Tibial artery (tissue), 4 donors: ENCODE measurements around the gene SPAG4.
A peak's percentile ranks its signal among the peaks of the same experiment; 100 is the strongest.

Experiments
- DNase-seq, 2 donors: peaks; one replicate each; pipeline ENCODE4 v3.0.0-alpha.2; 2019
- H3K27ac ChIP-seq, 2 donors: fragments of 200-600 bp; sonication (generic) in 1 of 2; 1 replicate in 1 of 2; 2 replicates in 1 of 2; pipeline ENCODE4 v1.5.1; 2018 to 2019; ENCODE audit warnings: mild to moderate bottlenecking in 1 of 2
- H3K27me3 ChIP-seq, 2 donors: fragments of 200-600 bp; sonication (generic) in 1 of 2; one replicate each; pipeline versions ENCODE4 v1.5.1 to v1.6.0; 2016 to 2019
- H3K36me3 ChIP-seq, 3 donors: fragments of 200-600 bp; sonication (generic) in 2 of 3; one replicate each; pipeline ENCODE4 v1.5.1; 2016 to 2019; ENCODE audit warnings: mild to moderate bottlenecking in 2 of 3
- H3K4me1 ChIP-seq, 4 donors: fragments of 200-600 bp; sonication (generic) in 2 of 4; 1 replicate in 3 of 4; 2 replicates in 1 of 4; pipeline ENCODE4 v1.5.1; 2016 to 2019
- H3K4me3 ChIP-seq, 2 donors: fragments of 200-600 bp; sonication (generic) in 1 of 2; 1 replicate in 1 of 2; 2 replicates in 1 of 2; pipeline ENCODE4 v1.5.1; 2018 to 2019; ENCODE audit warnings: mild to moderate bottlenecking in 2 of 2
- H3K9me3 ChIP-seq, 3 donors: fragments of 200-600 bp; sonication (generic) in 1 of 3; one replicate each; pipeline ENCODE4 v1.5.1; 2016 to 2019
- intact Hi-C: fragments of 100-400 bp; cut with DNase I; formaldehyde crosslinking; loops from one replicate; pipeline ENCODE4 v1.15.0; 2023; ENCODE audit warnings: low total_unique reads
- TF ChIP-seq, protein P1 (sequence below), 2 experiments: fragments of 200-600 bp in 1 of 2; fragments of 450-650 bp in 1 of 2; IDR thresholded peaks; one replicate each; pipeline ENCODE4 v1.5.1; 2017 to 2019; ENCODE audit warnings: antibody characterized with exemption in 2 of 2, mild to moderate bottlenecking in 1 of 2, moderate library complexity in 1 of 2

Gene SPAG4

DNA sequence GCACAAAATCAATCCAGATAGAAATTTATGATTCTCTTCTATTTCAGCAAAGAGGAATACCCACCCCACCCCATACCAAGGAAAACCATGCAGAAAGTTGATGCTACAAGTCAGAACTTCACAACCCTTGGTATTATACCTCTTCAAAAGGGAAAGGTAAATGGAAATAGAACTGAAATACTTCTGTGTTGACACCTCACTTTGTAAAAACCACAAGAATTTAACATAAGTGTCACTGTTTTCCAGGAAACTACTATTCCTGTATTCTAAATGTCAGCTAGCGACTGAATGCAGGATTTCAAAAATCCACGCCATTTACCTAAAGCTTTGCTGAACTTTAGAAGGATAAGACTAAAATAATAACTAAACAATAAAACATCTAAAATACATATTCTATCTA is 45.4 kb downstream of the SPAG4 start:
- intact Hi-C loops = loop anchor here (5.0 kb wide), 1 partner anchor 44 kb away; the partner anchor contains the start of gene SPAG4
- TF ChIP-seq, protein P1, sequence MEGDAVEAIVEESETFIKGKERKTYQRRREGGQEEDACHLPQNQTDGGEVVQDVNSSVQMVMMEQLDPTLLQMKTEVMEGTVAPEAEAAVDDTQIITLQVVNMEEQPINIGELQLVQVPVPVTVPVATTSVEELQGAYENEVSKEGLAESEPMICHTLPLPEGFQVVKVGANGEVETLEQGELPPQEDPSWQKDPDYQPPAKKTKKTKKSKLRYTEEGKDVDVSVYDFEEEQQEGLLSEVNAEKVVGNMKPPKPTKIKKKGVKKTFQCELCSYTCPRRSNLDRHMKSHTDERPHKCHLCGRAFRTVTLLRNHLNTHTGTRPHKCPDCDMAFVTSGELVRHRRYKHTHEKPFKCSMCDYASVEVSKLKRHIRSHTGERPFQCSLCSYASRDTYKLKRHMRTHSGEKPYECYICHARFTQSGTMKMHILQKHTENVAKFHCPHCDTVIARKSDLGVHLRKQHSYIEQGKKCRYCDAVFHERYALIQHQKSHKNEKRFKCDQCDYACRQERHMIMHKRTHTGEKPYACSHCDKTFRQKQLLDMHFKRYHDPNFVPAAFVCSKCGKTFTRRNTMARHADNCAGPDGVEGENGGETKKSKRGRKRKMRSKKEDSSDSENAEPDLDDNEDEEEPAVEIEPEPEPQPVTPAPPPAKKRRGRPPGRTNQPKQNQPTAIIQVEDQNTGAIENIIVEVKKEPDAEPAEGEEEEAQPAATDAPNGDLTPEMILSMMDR (IDR thresholded peaks at IDR 0.05) = no peak
- Histone ChIP-seq H3K4me3 (peak overlapping the region in 1 of 2 donors; percentile 87), H3K36me3 (no peaks in the 10 kb centered on the region), H3K27me3 (no peaks in the 10 kb centered on the region), H3K27ac (peak overlapping the region; percentile 42 to 93), H3K9me3 (no peaks in the 10 kb centered on the region), H3K4me1 (peaks cover 0 to 75% (median 31%) of the 10 kb centered on the region in 4 donors)
- no peak for DNase-seq

DNA sequence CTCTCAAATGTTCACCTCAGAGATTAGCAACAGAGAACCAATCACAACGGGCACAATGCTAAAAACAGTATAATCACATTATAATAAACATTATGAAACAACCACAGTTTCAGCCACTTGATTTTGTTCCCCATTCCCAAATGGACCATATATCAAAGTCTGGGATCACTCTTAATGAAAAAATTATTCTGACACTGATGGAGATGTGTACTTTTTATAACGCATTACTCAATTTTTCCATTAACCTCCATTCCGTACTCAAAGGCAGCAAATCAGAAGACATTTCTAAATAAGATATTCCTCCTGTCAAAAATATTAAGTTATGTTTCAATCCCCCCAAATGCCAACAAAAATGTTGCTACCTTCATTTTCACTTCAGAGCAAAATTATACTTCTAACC is 46.3 kb downstream of the SPAG4 start:
- no peaks in the 10 kb centered on the region for H3K36me3 ChIP-seq
- peak overlapping the region; percentile 42 to 93 for H3K27ac ChIP-seq
- H3K9me3 ChIP-seq = no peaks in the 10 kb centered on the region
- peaks cover 0 to 67% (median 31%) of the 10 kb centered on the region in 4 donors for H3K4me1 ChIP-seq
- DNase-seq = no peak
- TF ChIP-seq, protein P1 (IDR thresholded peaks at IDR 0.05) = no peak
- peak overlapping the region; percentile 67 to 87 for H3K4me3 ChIP-seq
- no peaks in the 10 kb centered on the region for H3K27me3 ChIP-seq
- intact Hi-C loops = loop anchor here (2.0 to 5.0 kb wide), 2 partner anchors 45 to 225 kb away; partner anchors contain the start of gene SPAG4

DNA sequence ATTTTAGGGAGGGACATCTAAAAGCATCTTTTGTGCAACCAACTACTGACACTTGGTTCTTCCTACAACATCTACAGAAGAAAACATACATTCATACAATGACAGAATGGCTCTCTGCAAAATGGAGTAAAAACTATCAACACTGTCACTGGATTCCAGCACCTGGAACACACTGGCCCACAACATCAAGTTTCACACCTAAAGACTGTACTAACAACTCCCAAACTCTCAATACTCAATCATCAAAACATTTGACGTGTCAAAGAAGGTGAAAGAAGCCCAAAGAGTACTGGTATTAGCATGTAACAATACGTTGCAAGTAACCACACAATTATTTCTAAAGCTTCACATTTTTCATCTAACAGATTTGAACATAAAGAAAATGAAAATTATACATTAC is 46.9 kb downstream of the SPAG4 start:
- Histone ChIP-seq H3K9me3 (no peaks in the 10 kb centered on the region), H3K27ac (peak overlapping the region; percentile 42 to 93), H3K36me3 (peaks cover 0 to 3% (median 0%) of the 10 kb centered on the region in 3 donors), H3K4me1 (peaks cover 0 to 60% (median 29%) of the 10 kb centered on the region in 4 donors), H3K4me3 (peak overlapping the region; percentile 67 to 87), H3K27me3 (no peaks in the 10 kb centered on the region)
- DNase-seq = no peak
- TF ChIP-seq, protein P1 (IDR thresholded peaks at IDR 0.05) = no peak
- intact Hi-C loops = loop anchor here (2.0 to 5.0 kb wide), 2 partner anchors 45 to 224 kb away; partner anchors contain the start of gene SPAG4

DNA sequence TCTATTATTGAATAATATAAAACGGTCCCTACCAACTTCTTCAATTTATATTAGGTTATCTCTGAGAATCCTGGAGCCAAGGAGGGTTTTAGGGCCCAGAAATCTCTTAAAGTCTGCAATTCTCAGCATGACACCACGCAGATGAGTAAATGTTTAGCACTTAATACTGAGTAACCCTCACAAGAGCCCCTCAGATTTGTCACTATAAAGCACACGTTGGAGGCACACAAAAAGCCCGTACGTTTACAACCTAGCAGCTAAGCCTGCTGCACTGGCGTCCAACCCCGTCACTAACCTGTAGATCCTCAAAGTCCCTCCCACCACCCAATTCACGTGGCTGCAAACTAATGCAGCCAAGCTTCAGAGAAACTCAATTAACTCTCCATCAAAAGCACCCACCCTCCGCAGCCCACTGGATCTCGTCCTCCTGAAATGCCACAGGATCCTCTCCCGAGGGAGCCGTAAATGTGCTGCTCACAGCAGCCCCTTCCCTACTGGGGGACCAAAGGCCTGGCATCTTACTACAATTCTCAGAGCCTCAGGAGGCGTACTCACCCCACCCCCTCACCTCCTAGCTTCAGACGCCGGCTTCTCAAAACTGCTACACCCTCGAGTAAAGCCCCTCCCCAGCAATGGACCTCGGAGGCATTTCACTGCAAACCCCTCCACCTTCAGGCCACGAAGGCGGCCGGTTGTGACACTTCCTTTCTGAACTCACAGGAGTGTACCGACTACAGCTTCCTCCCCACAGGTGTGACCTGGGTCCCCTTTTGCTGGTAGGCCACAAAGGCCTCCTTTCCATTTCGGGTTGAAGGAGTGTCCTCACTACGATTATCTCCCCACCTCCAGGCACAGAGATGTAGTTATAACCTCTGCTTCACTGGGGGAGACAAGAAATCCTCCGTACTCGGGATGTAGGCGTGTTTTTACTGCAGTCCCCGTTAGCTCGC is 48.2 kb downstream of the SPAG4 start:
- peaks cover 7 to 12% (median 9%) of the 10 kb centered on the region in 3 donors for H3K36me3 ChIP-seq
- DNase-seq = peak; percentile 32 to 70
- intact Hi-C loops = loop anchor here (2.0 to 5.0 kb wide), 2 partner anchors 46 to 223 kb away; partner anchors contain the start of gene SPAG4
- peaks cover 0 to 48% (median 24%) of the 10 kb centered on the region in 4 donors for H3K4me1 ChIP-seq
- TF ChIP-seq, protein P1 (IDR thresholded peaks at IDR 0.05) = no peak
- H3K27me3 ChIP-seq = no peaks in the 10 kb centered on the region
- peak overlapping the region; percentile 93 to 99 for H3K27ac ChIP-seq
- H3K4me3 ChIP-seq = peak overlapping the region; percentile 67 to 87
- no peaks in the 10 kb centered on the region for H3K9me3 ChIP-seq

DNA sequence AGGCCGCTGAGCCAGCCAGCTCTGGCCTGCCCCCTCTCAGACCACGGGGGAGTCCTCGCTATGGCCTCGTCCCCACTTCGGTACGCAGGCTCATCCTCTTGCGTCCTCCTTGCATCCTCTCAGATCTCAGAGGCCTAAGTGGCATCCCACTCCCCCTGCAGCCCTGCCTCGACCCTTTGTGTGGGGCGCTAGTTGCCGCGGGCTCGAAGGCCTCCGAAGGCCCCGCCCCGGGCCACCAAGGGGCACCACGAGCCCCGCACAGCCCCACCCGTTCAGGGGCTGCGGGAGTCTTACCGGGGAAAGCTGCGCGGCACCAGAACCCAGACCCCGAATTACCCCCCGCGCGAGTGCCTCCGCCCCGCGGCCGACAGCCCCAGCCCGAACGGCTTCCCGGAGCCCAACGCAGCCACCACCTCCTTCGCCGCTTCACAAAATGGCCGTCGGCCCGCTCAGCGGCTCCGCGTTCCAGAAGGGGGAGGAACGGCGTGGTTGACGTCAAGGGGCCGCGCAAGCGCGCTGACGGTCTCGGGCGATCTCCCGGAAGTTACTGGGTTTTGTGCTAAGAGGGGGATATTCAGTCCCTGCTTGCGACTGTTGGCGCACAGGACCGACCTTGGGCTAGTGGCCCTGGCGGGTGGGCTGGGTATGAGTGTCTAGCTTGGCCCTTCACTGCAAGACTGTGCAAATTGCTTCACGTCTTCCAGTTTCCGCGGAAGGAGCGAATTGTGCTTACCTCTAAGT is 49.0 kb downstream of the SPAG4 start, which contains the start of the genes CPNE1 and RBM12:
CPNE1 (minus strand) TSS at position 435 of the 741 bp plus-strand sequence. CDS start 31,977 bp downstream, outside the sequence.
RBM12 (minus strand) TSS at position 435 of the 741 bp plus-strand sequence. CDS start 9,578 bp downstream, outside the sequence.
- peaks cover 14 to 21% (median 17%) of the 10 kb centered on the region in 3 donors for H3K36me3 ChIP-seq
- intact Hi-C loops = loop anchor here (5.0 kb wide), 1 partner anchor 47 kb away; the partner anchor contains the start of gene SPAG4

More for the DNA sequence above, 49.0 kb downstream of the SPAG4 start, which contains the start of the genes CPNE1 and RBM12:
- TF ChIP-seq, protein P1 (IDR thresholded peaks at IDR 0.05) = no peak
- H3K4me3 ChIP-seq = peak within 1 kb of the TSS; percentile 67 to 87
- H3K27ac ChIP-seq = peak within 1 kb of the TSS; percentile 93 to 99
- peaks cover 0 to 40% (median 24%) of the 10 kb centered on the region in 4 donors for H3K4me1 ChIP-seq
- no peaks in the 10 kb centered on the region for H3K27me3 ChIP-seq
- peak; percentile 87 to 96 for DNase-seq
- no peaks in the 10 kb centered on the region for H3K9me3 ChIP-seq
